SU-DHL-6 (cell line): ENCODE data around the gene CSK.
A peak's percentile ranks its signal among the peaks of the same experiment; 100 is the strongest.

Experiments
- H2AFZ ChIP-seq: fragments of 200-600 bp; sonication (generic); 2 replicates; pipeline ENCODE4 v1.6.1; 2014; ENCODE audit warnings: low read depth, mild to moderate bottlenecking, moderate library complexity, mixed read lengths, antibody characterized with exemption, low read length; ENCODE audit not compliant: severe bottlenecking
- H3F3A ChIP-seq: fragments of 200-600 bp; shearing (Covaris generic); 2 replicates; pipeline ENCODE4 v1.6.0; 2016; ENCODE audit warnings: antibody characterized with exemption, mild to moderate bottlenecking; ENCODE audit not compliant: insufficient read depth
- H3K27ac ChIP-seq: fragments of 200-600 bp; sonication (generic); 2 replicates; pipeline ENCODE4 v1.5.1; 2016; ENCODE audit warnings: low read depth, mild to moderate bottlenecking, low read length, moderate library complexity, mixed read lengths
- H3K27me3 ChIP-seq: fragments of 200-600 bp; sonication (generic), shearing (Covaris generic); 2 replicates; pipeline ENCODE4 v1.6.0; 2014; ENCODE audit warnings: mild to moderate bottlenecking, low read length
- H3K36me3 ChIP-seq: fragments of 200-600 bp; sonication (generic); 2 replicates; pipeline ENCODE4 v1.6.1; 2014; ENCODE audit warnings: mild to moderate bottlenecking, low read length, mixed read lengths
- H3K4me2 ChIP-seq: fragments of 300-600, 200-600 bp; shearing (Covaris generic), sonication (generic); 2 replicates; pipeline ENCODE4 v1.6.0; 2014; ENCODE audit warnings: low read length, low read depth, mild to moderate bottlenecking; ENCODE audit not compliant: poor library complexity, severe bottlenecking
- H3K4me3 ChIP-seq: fragments of 200-600 bp; sonication (generic); 2 replicates; pipeline ENCODE4 v1.5.1; 2014; ENCODE audit warnings: antibody characterized with exemption, low read length, mild to moderate bottlenecking, mixed read lengths; ENCODE audit not compliant: insufficient read depth, poor library complexity, severe bottlenecking
- H3K79me2 ChIP-seq: fragments of 200-600 bp; sonication (generic); 2 replicates; pipeline ENCODE4 v1.6.1; 2014; ENCODE audit warnings: mild to moderate bottlenecking, low read length, moderate library complexity; ENCODE audit not compliant: insufficient read depth
- H3K9ac ChIP-seq: fragments of 200-600 bp; sonication (generic); 2 replicates; pipeline ENCODE4 v1.7.0; 2014; ENCODE audit warnings: mild to moderate bottlenecking, low read length
- H3K9me2 ChIP-seq: fragments of 200-600 bp; sonication (generic); replicated peaks from 2 replicates; pipeline ENCODE4 v1.6.1; 2014; ENCODE audit warnings: low read length; ENCODE audit not compliant: insufficient read depth
- H3K9me3 ChIP-seq: fragments of 200-600 bp; sonication (generic); 2 replicates; pipeline ENCODE4 v1.6.1; 2014; ENCODE audit warnings: low read length, mixed read lengths; ENCODE audit not compliant: insufficient read depth
- H4K20me1 ChIP-seq: fragments of 200-600 bp; sonication (generic); 2 replicates; pipeline ENCODE4 v1.6.1; 2014; ENCODE audit warnings: low read depth, mild to moderate bottlenecking, antibody characterized with exemption, low read length, moderate library complexity, mixed read lengths
- EZH2phosphoT487 ChIP-seq: fragments of 200-600 bp; sonication (generic), shearing (Covaris generic); conservative IDR thresholded peaks from 2 replicates; pipeline ENCODE4 v1.6.1; 2018; ENCODE audit warnings: mild to moderate bottlenecking, antibody characterized with exemption, low read length, moderate library complexity, mixed read lengths
- TF ChIP-seq, protein P1 (sequence below): fragments of 200-600 bp; sonication (generic); IDR thresholded peaks from one replicate; pipeline ENCODE4 v1.5.1; 2017; ENCODE audit warnings: antibody characterized with exemption, mild to moderate bottlenecking, low read length, moderate library complexity; ENCODE audit not compliant: insufficient read depth, poor library complexity, severe bottlenecking

The CSK gene

DNA sequence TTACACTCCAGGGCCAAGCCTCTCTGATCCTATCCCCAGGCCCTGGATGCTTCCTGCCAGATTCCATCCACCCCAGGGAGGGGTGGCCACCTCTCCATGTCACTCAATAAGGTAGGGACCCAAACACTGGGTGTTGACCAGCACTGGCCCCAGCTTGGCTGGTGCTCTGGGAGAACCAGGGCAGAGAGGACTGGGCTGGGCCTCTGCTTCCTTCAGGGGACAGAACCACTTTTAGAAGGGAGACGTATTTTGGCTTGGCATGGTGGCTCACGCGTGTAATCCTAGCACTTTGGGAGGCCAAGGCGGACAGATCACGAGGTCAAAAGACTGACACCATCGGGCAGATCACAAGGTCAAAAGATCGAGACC, 39.9 kb downstream of the CSK start:
- Histone ChIP-seq H3K9ac (no peak overlapping the region), H2AFZ (no peak overlapping the region), H3K9me3 (no peaks in the 10 kb centered on the region), H3K27me3 (no peaks in the 10 kb centered on the region), H3K4me2 (peak overlapping the region; percentile 50), H3K79me2 (no peaks in the 10 kb centered on the region), H3K4me3 (no peak overlapping the region), H3K27ac (peak overlapping the region; percentile 34; the same call in 1 of the 2 replicates), H4K20me1 (no peaks in the 10 kb centered on the region), H3K36me3 (no peaks in the 10 kb centered on the region), H3K9me2 (no peaks in the 10 kb centered on the region), H3F3A (no peaks in the 10 kb centered on the region)
- no peak for TF ChIP-seq EZH2phosphoT487
- TF ChIP-seq, protein P1, sequence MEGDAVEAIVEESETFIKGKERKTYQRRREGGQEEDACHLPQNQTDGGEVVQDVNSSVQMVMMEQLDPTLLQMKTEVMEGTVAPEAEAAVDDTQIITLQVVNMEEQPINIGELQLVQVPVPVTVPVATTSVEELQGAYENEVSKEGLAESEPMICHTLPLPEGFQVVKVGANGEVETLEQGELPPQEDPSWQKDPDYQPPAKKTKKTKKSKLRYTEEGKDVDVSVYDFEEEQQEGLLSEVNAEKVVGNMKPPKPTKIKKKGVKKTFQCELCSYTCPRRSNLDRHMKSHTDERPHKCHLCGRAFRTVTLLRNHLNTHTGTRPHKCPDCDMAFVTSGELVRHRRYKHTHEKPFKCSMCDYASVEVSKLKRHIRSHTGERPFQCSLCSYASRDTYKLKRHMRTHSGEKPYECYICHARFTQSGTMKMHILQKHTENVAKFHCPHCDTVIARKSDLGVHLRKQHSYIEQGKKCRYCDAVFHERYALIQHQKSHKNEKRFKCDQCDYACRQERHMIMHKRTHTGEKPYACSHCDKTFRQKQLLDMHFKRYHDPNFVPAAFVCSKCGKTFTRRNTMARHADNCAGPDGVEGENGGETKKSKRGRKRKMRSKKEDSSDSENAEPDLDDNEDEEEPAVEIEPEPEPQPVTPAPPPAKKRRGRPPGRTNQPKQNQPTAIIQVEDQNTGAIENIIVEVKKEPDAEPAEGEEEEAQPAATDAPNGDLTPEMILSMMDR = no peak

GRCh38 chr15:74822233-74822632, 40.4 kb downstream of the CSK start:
- no peaks in the 10 kb centered on the region for H3K9me2 ChIP-seq
- TF ChIP-seq EZH2phosphoT487 = no peak
- TF ChIP-seq, protein P1 = no peak
- no peak overlapping the region for H2AFZ ChIP-seq
- H3K27ac ChIP-seq = no peak overlapping the region
- H3K79me2 ChIP-seq = no peaks in the 10 kb centered on the region
- no peaks in the 10 kb centered on the region for H4K20me1 ChIP-seq
- no peak overlapping the region for H3K4me2 ChIP-seq
- H3K4me3 ChIP-seq = no peak overlapping the region
- no peaks in the 10 kb centered on the region for H3K36me3 ChIP-seq
- H3K27me3 ChIP-seq = no peaks in the 10 kb centered on the region
- no peaks in the 10 kb centered on the region for H3F3A ChIP-seq
- H3K9ac ChIP-seq = no peak overlapping the region
- no peaks in the 10 kb centered on the region for H3K9me3 ChIP-seq

DNA sequence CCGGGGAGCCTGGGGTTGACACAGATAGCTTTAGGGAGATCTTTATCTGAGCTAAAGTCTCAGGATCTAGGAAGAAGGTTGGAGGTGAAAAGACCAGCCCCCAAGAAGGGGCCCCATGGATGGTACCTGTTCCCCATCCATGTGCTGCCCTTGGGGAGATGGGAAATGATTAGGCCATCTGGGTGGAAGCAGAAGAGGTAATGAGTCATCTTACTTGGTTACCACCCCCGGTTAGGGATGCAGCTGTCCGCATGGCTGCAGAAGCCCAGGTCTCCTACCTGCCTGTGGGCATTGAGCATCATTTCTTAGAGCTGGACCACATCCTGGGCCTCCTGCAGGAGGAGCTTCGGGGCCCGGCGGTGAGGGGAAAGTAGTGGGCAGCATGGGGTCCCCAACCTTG, 41.4 kb downstream of the CSK start:
- Histone ChIP-seq H3K27ac (no peak overlapping the region), H3K79me2 (no peaks in the 10 kb centered on the region), H4K20me1 (no peaks in the 10 kb centered on the region), H3K4me3 (no peak overlapping the region), H2AFZ (no peak overlapping the region), H3K4me2 (no peak overlapping the region), H3K9me2 (no peaks in the 10 kb centered on the region), H3K36me3 (no peaks in the 10 kb centered on the region), H3F3A (no peaks in the 10 kb centered on the region), H3K9me3 (no peaks in the 10 kb centered on the region), H3K9ac (no peak overlapping the region), H3K27me3 (no peaks in the 10 kb centered on the region)
- TF ChIP-seq, protein P1 = no peak
- no peak for TF ChIP-seq EZH2phosphoT487
